Right ventricle myocardium inferior (tissue), 1 donor: ENCODE data around the gene SYNPR. TPM values are rescaled to one million over a fixed set of nuclear protein-coding genes. Genes with fewer than 3 reads are reported as not detected.
"Not testable (repeated sequence)": the region's sequence is repeated elsewhere in the genome, so short reads cannot be mapped to it uniquely, and the experiment has no call there.

ENCODE experiments used
- ATAC-seq: fragments of 200-7000 bp; cut with Tn5 transposase; one replicate; pipeline ENCODE4 v1.9.1; 2020; ENCODE audit warnings: mild to moderate bottlenecking, moderate library complexity
- DNase-seq: peaks from one replicate; pipeline ENCODE4 v3.0.0; 2021; ENCODE audit errors: missing footprints
- intact Hi-C: fragments of 100-400 bp; cut with DNase I; formaldehyde crosslinking; loops from one replicate; pipeline ENCODE4 v1.11.0; 2022
- long read RNA-seq: library from polyadenylated mRNA; unstranded; transcript quantifications from one replicate; pipeline ENCODE4 v2.0.0, GENCODE V29; 2021
- total RNA-seq: library from RNA; stranded (reverse); fragmentation: NEBNext Ultra II Directional; extraction: Animal tissue kit (Norgen Biotek cat#: 25700); gene quantifications from one replicate; pipeline ENCODE4 v1.2.1, GENCODE V29; 2021
- donor health status: DM: no; HTN: yes; CAD: no; lungs with severe emphysema.

The SYNPR gene
- total RNA-seq, result not detected
- long read RNA-seq, result 0 reads

DNA sequence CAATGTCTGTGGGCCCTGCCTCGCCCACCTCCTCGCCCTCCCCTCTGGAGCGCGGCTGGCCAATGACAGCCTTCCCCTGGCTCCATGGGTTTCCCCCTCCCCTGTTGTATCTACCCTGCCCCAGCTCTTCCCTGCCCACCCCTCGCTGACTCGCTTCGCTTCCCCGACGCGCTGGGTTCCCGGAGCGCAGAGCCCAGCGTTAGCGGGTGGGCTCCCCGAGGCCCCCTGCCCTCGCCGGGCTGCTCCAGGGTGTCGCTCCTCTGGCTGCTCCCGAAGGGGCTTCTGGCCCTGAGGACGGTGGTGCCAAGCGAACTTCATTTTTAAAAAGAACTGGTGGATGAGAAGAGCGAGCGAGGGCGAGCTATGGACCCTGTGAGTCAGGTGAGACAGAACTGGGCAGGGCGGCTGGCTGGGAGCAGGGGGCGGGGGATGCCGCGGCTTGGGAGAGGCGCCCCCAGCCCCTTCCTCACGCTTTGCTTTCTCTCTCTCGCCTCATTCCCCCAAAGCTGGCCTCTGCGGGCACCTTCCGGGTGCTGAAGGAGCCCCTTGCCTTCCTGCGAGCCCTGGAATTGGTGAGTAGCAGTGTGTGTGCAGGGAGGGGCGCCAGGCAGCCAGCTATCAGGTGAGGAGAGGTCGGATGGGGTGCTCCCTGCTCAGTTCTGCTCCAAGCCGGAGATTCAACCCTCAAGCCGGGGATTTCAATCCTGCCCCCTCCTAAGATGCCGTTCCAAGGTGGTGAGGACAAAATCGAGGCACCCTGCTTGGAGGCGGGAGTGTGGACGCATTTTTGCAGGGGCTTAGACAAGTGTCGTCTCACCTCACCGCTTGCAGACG lies at the start of gene SYNPR:
Gene SYNPR, plus strand, starts transcription at position 138 of the 834 bp plus-strand sequence.
- ATAC-seq (no peak), DNase-seq (peak; percentile 58)
- intact Hi-C loops, result no loop called here

DNA sequence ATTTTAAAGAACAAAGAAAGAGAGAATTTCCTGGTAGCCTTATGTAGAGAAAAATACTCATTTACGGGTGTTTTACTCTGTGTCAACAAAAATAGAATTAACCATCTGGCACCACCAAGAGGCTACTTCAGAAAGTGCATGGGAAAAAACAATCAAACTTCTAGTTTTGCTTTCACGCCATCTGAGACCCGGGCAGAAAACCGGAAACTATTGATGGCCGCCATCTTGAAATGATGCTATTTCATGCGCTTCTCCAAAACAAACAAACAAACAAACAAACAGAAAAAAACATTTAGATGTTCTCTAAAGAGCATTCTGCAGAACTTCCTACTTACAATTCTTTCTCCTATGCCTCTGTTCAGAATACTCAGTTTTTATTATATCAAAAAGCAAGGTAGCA lies 49.4 kb upstream of the SYNPR start:
- intact Hi-C loops, result loop anchor here (10.0 kb wide), 1 partner anchor 564 kb away; no protein-coding TSS in a partner anchor
- ATAC-seq (no peak), DNase-seq (no peak)

DNA sequence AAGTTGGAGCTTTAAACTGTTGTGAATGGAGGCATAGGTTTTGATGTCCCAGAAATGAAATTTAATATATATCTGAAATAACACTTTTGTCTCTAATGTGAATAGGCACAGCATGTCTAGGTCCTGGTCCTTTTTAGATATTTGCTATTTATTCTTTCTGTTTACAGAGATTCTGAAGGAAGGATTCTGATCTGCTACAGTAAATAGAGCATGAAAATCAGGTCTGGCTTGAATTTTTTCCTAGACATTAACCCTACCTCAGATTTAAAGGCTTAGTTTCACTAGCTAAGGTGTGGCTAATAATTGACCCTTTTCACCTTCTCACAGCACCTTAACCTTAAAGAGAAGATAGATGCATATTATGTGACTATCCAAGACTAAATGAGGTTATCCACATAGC lies 48.0 kb upstream of the SYNPR start:
- intact Hi-C loops, result no loop called here
- ATAC-seq, result no peak
- no peak for DNase-seq

DNA sequence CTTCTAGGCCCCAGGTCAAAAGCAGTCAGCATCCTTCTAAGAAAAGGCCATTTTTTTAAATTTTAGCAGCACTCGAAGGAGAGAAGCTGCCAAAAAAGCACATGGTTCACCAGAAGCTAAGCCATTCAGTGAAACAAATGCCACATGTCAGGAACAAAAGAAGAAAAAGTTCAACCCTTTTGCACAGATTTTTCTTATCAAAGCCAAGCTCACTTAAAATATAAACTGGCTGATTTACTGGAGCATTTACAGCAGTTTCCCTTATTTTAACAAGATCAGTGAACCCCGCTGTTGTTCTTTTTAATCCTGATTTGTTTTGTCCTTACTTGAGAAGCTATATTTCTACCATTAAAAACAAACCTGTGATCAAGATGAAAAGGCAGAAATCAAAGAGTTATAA lies 46.5 kb upstream of the SYNPR start:
- ATAC-seq (no peak), DNase-seq (no peak)
- intact Hi-C loops, result no loop called here

DNA sequence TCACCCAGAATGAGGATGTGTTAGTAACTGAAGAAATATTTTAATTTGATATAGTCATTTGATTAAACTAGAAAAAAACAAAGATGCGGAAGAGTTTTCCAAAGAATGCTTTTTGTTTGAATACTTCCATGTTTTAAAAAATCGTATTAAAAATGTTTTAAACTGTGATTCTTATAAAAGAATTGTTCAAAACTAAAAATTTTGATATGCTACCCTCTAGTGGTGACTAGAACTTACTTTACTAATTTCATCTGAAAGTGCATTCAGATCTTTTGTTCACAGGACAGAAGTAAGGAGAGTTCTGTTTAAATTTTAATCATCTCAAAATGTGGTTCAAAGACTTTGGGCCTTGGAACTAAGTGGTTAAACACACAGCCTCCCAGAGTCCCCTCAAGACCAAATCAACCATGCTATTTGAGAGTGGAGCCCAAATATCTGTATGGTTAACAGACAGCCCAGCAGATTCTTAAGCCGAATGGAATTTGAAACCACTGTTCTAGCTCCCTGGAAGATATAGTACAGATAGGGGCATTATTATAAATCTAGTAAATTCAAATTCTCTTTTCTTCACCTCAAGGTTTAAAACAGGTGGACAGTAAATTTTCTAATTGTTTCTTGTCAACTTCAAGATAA lies 45.2 kb upstream of the SYNPR start:
- intact Hi-C loops, result no loop called here
- ATAC-seq (no peak), DNase-seq (no peak)

DNA sequence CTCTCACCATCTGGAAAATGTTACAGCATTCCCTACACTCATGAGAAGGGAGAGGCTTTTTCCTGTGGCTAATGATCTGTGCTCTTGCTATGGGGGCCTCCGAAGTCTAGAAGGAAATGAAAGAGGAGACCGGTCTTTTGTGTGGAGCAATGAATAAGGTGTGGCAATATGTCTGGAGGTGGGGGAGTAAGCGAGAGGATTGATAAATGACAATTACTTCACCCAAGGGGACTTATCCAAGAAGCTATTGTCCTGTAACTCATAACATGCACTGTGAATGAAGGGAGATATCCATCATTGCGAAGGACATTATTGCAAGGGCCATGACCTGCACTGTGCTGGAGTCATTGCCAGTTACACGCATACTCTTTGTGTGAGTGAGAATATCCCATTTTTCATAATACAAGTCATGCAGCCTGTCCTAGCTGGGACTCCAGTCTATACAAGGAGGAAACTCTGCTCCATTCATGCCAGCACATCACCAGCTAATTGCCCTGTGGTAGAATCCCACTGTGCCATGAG lies 37.7 kb upstream of the SYNPR start:
- DNase-seq, result no peak
- intact Hi-C loops, result no loop called here
- ATAC-seq, result no peak

DNA sequence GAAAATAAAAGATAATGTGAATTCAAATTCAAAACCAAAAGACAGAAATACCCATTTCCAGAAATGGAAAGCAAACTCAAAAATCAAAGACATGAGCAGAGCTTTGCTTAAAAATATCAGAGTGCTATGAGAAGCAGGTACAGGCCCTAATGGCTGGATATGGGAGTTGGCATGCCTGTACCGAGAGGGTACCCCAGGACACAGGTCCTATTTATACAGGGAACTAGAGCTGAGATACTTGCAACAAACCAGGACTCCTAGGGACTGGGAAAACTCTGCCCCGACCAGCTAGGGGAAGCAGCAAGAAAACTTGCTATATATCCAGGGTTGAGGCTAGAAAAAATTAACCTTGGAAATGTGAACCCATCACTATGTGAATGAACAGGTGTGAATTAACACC lies 36.0 kb upstream of the SYNPR start:
- intact Hi-C loops, result no loop called here
- no peak for DNase-seq
- no peak for ATAC-seq

DNA sequence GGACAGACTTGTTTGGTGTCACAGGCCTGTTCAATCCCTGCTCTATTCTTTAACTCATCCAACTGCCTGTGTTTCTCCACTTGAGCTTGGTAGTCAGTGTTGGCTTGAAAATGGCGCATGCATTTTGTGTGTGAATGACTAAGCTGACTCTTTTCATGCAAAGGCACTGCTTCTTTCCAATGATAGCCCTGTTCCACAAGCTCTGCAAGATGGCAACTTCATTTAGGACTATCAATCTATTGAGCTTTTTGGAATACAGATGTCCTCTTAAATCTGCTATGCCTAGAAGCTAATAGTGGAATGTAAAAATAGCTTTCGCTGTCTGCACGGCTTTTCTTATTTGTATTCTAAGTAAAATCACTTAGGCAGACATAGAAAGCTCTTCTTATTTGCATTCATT lies 33.6 kb upstream of the SYNPR start:
- intact Hi-C loops, result no loop called here
- DNase-seq, result no peak
- ATAC-seq, result no peak

DNA sequence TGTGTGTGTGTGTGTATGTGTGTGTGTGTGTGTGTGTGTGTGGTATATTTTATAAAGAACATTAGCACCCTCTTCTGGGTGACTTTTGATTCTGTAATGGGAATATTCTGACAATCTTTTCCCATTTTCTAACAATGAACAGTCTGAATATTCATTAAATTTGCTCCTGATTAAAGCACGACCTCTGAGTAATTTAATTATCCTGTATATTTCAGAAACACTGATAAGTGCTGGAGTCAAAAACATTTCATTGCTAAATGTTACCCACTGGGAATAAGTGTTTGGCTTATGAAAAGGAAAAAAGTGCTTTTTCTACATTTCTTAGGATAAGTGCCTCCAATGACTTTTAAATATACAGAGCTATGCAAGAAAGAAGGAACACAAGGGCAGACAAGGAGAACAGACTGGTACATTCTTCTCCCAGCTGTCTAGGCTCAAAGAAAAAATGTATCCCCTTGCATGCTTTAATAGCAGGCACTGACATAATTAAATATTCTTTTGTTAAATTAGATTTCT lies 32.3 kb upstream of the SYNPR start:
- peak; percentile 34 for ATAC-seq
- intact Hi-C loops, result no loop called here

DNA sequence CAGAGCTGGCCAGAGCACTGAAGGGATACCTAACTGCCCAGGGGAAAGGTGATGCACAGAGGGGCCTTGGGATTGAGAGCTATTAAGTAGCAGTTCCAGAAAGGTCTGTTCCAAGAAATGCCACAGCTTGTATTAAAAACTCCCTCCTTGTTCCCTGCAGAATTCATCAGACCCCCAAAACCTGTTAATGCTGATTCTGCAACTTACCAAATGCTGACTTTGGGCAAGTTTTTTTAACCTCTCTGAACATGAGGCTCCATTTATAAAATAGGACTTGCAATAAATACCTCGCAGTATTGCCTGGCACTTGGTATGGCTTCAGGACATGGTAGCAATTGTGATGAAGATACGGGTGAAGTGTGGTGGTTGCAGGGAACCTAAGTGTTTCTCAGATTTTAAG lies 30.1 kb upstream of the SYNPR start:
- ATAC-seq (no peak), DNase-seq (no peak)
- intact Hi-C loops, result no loop called here

More for the DNA sequence above, 32.3 kb upstream of the SYNPR start:
- no peak for DNase-seq

DNA sequence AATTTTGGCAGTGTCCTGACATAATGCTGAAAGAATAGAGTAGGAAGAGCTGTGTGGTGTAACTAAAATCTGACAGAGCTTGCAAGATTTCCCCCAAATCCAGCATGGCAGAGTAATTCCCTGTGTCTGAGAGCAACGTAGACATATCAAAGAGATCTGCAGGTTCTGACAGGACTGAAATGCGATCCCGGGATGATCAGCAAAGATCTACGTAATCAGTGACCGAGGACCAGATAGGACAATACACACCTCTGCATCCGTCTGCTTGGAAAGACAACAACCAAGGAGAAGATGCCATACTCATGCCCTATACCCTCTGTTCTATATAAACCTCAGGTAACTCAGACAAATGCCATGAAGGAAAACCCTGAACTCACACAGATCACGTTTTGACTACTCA lies 26.6 kb upstream of the SYNPR start:
- intact Hi-C loops, result no loop called here
- ATAC-seq, result no peak
- no peak for DNase-seq

DNA sequence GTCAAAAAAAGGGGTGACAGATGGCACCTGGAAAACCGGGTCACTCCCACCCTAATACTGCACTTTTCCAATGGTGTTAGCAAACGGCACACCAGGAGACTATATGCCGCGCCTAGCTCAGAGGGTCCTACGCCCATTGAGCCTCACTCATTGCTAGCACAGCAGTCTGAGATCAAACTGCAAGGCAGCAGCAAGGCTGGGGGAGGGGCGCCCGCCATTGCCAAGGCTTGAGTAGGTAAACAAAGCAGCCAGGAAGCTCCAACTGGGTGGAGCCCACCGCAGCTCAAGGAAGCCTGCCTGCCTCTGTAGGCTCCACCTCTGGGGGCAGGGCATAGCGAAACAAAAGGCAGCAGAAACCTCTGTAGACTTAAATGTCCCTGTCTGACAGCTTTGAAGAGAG lies 22.3 kb upstream of the SYNPR start:
- DNase-seq, intact Hi-C loops, ATAC-seq: not testable (repeated sequence)

DNA sequence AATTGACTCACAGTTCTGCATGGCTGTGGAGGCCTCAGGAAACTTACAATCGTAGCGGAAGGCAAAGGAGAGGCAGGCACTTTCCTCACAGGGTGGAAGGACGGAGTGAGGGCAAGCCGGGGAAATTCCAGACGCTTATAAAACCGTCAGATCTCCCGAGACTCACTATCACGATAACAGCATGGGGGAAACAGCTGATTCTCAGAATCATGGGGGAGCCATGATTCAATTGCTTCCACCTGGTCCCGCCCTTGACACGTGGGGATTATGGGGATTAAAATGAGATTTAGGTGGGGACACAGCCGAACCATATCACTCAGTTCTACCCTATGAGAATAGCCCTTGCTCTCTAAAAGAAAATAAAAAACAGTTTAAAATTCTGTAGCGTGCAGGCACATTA lies 13.4 kb upstream of the SYNPR start:
- ATAC-seq, result no peak
- DNase-seq, result no peak
- intact Hi-C loops, result no loop called here

DNA sequence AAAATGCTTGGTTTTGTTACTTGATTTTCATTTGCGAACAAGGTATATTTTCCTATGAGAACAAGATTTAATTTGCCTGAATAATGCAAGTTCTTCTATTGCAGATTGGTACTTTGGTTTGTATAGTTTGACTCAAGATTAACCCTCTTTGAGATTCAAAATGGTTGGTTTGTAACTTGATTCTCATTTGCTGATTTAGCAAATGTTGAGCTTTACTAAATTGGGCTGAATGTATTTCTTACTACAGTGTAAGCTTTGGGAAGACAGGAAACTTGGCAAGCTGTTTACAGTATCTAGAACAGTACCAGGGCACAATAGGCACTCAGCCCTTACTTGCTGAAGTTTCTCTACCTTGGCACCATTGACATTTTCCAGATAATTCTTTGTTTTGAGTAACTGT lies 3.7 kb upstream of the SYNPR start:
- intact Hi-C loops, result no loop called here

DNA sequence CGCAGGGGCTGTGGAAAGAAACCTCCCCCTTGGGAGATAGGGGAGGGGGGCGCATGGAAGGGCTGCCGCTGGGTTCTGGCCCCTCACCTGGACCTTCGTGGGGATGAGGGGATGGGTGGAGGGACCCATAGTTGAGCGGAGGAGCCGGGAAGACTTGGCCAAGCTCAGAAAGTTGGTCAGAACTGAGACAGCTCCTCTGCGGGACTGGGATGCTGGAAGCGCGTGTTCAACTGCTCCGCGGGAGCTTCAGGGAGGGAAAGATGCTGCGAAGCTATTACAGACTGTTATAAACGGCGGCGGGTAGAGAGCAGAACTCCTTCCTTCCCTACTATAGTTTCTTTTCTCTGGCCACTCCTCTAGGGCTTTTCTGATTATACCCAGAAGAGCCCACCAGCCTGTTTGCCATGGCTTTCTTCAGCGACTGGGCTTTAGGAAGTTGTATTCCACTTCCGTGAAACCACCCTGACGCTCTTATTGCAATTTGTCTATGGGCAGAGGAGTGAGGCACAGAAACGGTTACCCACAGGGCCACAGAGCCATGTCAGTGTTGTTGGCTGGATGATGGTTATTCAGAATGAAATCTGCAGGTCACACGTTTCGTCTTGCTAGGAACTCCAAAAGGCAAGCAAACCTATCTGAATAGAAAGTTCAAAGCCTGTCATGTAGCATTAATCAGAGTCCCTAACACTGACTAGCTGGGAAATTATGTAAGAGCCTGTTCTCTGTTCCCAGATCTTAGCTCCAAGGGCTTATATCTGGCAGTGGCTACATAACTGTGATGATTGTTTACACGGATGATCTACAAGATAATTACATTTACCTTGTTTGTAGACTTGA lies 1.1 kb downstream of the SYNPR start:
- intact Hi-C loops, result no loop called here
- ATAC-seq (no peak), DNase-seq (no peak)

More for the DNA sequence above, 3.7 kb upstream of the SYNPR start:
- DNase-seq (no peak), ATAC-seq (no peak)

DNA sequence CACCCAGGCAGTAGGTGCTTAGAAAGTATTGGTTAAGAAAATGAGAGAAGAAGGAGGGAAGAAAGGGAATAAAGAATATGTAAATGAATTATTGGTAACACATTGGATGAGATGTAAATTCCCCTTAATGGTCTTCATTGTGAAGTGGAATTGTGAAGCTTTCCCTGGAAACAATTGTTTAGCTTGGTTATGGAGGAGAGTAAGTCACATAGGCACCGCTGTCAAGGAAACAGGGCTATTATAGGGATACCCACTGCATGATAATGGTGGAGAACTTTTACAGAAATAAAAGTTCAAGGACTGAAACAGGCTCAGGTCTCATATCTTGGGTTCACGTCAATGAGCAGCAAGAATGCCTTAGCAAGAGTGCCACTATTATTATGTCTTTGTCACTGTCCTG lies 9.5 kb downstream of the SYNPR start:
- DNase-seq, result no peak
- ATAC-seq, result no peak
- intact Hi-C loops, result no loop called here

DNA sequence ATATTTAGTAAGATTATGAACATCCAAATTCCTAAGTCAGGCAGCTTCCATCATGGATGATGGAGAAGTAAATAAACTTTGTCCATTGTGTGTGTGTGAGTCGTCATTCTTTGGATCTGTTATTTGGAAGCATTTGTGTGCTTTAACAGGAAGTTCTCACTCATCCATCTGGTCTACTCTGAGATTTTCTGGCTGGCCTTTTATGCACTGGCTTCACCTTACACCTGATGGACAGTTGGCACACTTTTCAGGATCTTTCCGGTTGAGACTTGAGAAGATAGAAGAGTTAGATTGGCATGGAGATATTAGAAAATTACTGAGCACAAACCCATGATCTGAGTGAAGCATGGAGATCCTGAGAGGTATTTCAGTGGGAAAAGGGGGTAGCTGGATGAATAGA lies 12.6 kb downstream of the SYNPR start:
- DNase-seq, result no peak
- ATAC-seq, result no peak
- intact Hi-C loops, result no loop called here

DNA sequence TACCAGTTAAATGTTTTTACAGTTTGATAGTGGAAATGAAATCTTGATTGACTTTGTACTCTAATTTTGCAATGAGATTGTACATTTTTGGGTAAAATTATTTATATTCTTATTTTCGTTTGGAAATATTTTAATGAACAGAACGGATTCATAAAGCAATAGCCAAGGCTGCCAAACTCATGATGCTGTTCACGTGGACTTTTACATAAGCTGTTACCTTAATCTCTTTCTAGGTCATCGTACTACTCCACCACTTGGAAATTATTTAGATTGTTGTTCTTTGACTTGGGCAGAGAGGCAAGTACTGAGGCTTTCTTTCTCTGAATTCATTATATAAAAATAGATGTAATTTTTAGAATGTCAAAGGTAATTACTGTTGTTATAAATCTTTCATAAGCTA lies 16.2 kb downstream of the SYNPR start:
- intact Hi-C loops, result no loop called here
- DNase-seq, result no peak
- no peak for ATAC-seq

DNA sequence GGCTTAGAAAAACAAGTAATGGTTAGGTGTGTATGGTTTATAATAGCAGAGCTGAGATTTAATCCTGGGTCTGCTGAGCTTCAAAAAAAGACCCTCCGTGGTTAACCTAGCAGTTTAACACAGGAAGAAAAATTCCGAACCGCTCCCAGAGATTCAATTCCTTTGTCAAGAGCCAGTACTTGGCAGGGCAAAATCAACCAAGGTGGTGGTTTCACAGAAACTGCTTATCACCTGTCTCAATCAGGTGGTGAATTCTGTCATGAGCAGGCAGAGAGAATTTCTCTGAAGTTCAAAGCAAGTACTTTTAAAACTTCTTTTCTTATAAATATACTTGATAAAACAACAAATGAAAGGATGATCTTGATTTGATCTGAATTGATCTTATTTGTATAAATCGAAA lies 17.2 kb downstream of the SYNPR start:
- DNase-seq (no peak), ATAC-seq (no peak)
- intact Hi-C loops, result no loop called here
